A549 (cell line): ENCODE measurements around the gene DRD3.

Experiments used
- CHD2 ChIP-seq: fragments of 150-350 bp; IDR thresholded peaks from 2 replicates; pipeline ENCODE4 v1.6.1; 2014; ENCODE audit warnings: low read length; ENCODE audit not compliant: partially characterized antibody
- PBX3 ChIP-seq: IDR thresholded peaks from 2 replicates; pipeline ENCODE4 v1.6.1; 2012
- USF2 ChIP-seq: fragments of 450-650 bp; IDR thresholded peaks from 2 replicates; pipeline ENCODE4 v1.6.1; 2014; ENCODE audit warnings: antibody characterized with exemption

DNA sequence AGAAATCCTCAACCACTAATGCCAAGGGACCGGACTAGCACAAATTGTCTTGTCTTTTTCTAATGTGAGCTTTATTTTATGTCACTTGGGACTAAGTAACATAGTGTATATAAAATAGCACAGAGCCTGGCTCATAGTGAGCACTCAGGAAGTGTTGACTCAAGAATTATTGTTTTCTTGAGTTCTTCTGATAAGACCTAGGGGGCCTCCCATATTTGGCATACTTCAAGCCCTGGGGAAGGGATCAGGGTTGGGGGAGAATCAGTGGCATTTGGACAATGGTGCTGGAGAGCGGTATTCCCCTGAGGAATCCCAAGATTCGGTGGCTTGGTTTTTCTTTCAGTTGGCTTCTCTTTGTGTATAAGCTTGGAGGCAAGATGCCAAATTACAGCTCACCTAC is 39.2 kb upstream of the DRD3 start:
- no peak for TF ChIP-seq USF2
- no peak for TF ChIP-seq PBX3
- TF ChIP-seq CHD2: no peak
